Neural progenitor cell (in vitro differentiated cells): ENCODE results near the gene SCO2. TPM values are rescaled to one million over a fixed set of nuclear protein-coding genes. Genes with fewer than 3 reads are reported as not detected.
"Not testable (repeated sequence)": the region's sequence is repeated elsewhere in the genome, so short reads cannot be mapped to it uniquely, and the experiment has no call there.

Experiments
- DNase-seq: peaks from one replicate; pipeline ENCODE4 v3.0.0-alpha.2; 2016; ENCODE audit warnings: low spot score
- H2AFZ ChIP-seq: fragments of 200-600 bp; sonication (generic); replicated peaks from 2 replicates; pipeline ENCODE4 v1.6.1; 2016; ENCODE audit warnings: antibody characterized with exemption
- H3F3A ChIP-seq: fragments of 200-600 bp; sonication (generic); 2 replicates; pipeline ENCODE4 v1.6.1; 2016; ENCODE audit warnings: antibody characterized with exemption, low read depth
- H3K27ac ChIP-seq: fragments of 200-600 bp; sonication (generic); 2 replicates; pipeline ENCODE4 v1.5.1; 2016; ENCODE audit warnings: mild to moderate bottlenecking
- H3K27me3 ChIP-seq: fragments of 200-600 bp; sonication (generic); 2 replicates; pipeline ENCODE4 v1.6.1; 2016; ENCODE audit warnings: mild to moderate bottlenecking, moderate library complexity
- H3K36me3 ChIP-seq: fragments of 200-600 bp; sonication (generic); 2 replicates; pipeline ENCODE4 v1.5.1; 2016
- H3K4me1 ChIP-seq: fragments of 200-600 bp; sonication (generic); 2 replicates; pipeline ENCODE4 v1.6.1; 2016; ENCODE audit warnings: mixed run types
- H3K4me2 ChIP-seq: fragments of 200-600 bp; sonication (generic); 2 replicates; pipeline ENCODE4 v1.6.1; 2016
- H3K4me3 ChIP-seq: fragments of 200-600 bp; sonication (generic); 2 replicates; pipeline ENCODE4 v1.5.1; 2016
- H3K79me2 ChIP-seq: fragments of 200-600 bp; sonication (generic); 2 replicates; pipeline ENCODE4 v1.6.1; 2016; ENCODE audit warnings: low read depth
- H3K9ac ChIP-seq: fragments of 200-600 bp; sonication (generic); 2 replicates; pipeline ENCODE4 v1.6.1; 2016
- H3K9me3 ChIP-seq: fragments of 200-600 bp; sonication (generic); 2 replicates; pipeline ENCODE4 v1.5.1; 2016; ENCODE audit warnings: low read depth
- H4K20me1 ChIP-seq: fragments of 200-600 bp; sonication (generic); 2 replicates; pipeline ENCODE4 v1.6.1; 2016; ENCODE audit warnings: low read depth
- H3K27ac Mint-ChIP-seq: 3 replicates; pipeline ENCODE4 v1.8.0; 2021; ENCODE audit warnings: mixed read lengths
- H3K27me3 Mint-ChIP-seq: 2 replicates; pipeline ENCODE4 v1.8.0; 2022; ENCODE audit warnings: low read depth, mild to moderate bottlenecking, inconsistent platforms, moderate library complexity, mixed read lengths; ENCODE audit not compliant: insufficient read depth
- H3K36me3 Mint-ChIP-seq: 3 replicates; pipeline ENCODE4 v1.8.0; 2021; ENCODE audit warnings: mixed read lengths
- H3K4me1 Mint-ChIP-seq: 3 replicates; pipeline ENCODE4 v1.8.0; 2021; ENCODE audit warnings: mixed read lengths
- H3K4me3 Mint-ChIP-seq: 3 replicates; pipeline ENCODE4 v1.8.0; 2021; ENCODE audit warnings: mild to moderate bottlenecking, moderate library complexity, mixed read lengths
- H3K9me3 Mint-ChIP-seq: 3 replicates; pipeline ENCODE4 v1.8.0; 2020; ENCODE audit warnings: mixed read lengths
- CTCF ChIP-seq: fragments of 200-600 bp; sonication (generic); IDR thresholded peaks from 2 replicates; pipeline ENCODE4 v1.5.1; 2017; ENCODE audit warnings: antibody characterized with exemption, mild to moderate bottlenecking
- EZH2 ChIP-seq: fragments of 200-600 bp; sonication (generic); IDR thresholded peaks from 2 replicates; pipeline ENCODE4 v1.6.1; 2017; ENCODE audit warnings: antibody characterized with exemption, mild to moderate bottlenecking, moderate library complexity
- EZH2phosphoT487 ChIP-seq: fragments of 200-600 bp; sonication (generic); IDR thresholded peaks from 2 replicates; pipeline ENCODE4 v1.6.1; 2017; ENCODE audit warnings: antibody characterized with exemption
- total RNA-seq: library from RNA; depleted of rRNA; stranded (reverse); fragments of >200 nt; gene quantifications from 2 replicates; pipeline ENCODE4 v1.2.3, GENCODE V29; 2015; ENCODE audit warnings: low replicate concordance

The SCO2 gene
- total RNA-seq, 1 donor from 2014 or later = not detected

GRCh38 chr22:50535113-50535512, 9.7 kb upstream of the SCO2 start:
- peaks cover 42% of the 10 kb centered on the region for H3K27me3 ChIP-seq
- no peak overlapping the region for H3K27ac ChIP-seq
- no peak overlapping the region for H3K9ac ChIP-seq
- no peaks in the 10 kb centered on the region for H3K9me3 ChIP-seq
- H3F3A ChIP-seq = peaks cover 21% of the 10 kb centered on the region
- Mint-ChIP-seq H3K4me3 (no peak overlapping the region), H3K36me3 (no peaks in the 10 kb centered on the region), H3K27ac (no peak overlapping the region), H3K9me3 (peaks cover 2% of the 10 kb centered on the region), H3K4me1 (peaks cover 27% of the 10 kb centered on the region), H3K27me3 (peaks cover 33% of the 10 kb centered on the region)
- H3K4me2 ChIP-seq = no peak overlapping the region
- no peak overlapping the region for H2AFZ ChIP-seq
- no peaks in the 10 kb centered on the region for H3K36me3 ChIP-seq
- H3K79me2 ChIP-seq = no peaks in the 10 kb centered on the region
- no peak overlapping the region for H3K4me3 ChIP-seq
- H3K4me1 ChIP-seq = peaks cover 17% of the 10 kb centered on the region
- peaks cover 11% of the 10 kb centered on the region for H4K20me1 ChIP-seq
- no peak for DNase-seq
- TF ChIP-seq CTCF = no peak
- TF ChIP-seq EZH2phosphoT487 = no peak
- TF ChIP-seq EZH2 = no peak

- Histone ChIP-seq H3F3A (peaks cover 31% of the 10 kb centered on the region), H3K27me3 (peaks cover 52% of the 10 kb centered on the region), H3K4me1 (peaks cover 17% of the 10 kb centered on the region), H4K20me1 (peaks cover 21% of the 10 kb centered on the region)
- not testable (repeated sequence) for H3K79me2 ChIP-seq, H3K4me2 ChIP-seq, H3K9me3 ChIP-seq, H3K9ac ChIP-seq, H3K9me3 Mint-ChIP-seq, H3K27ac ChIP-seq, H2AFZ ChIP-seq, H3K36me3 Mint-ChIP-seq, H3K36me3 ChIP-seq, DNase-seq, H3K4me3 ChIP-seq
- peaks cover 27% of the 10 kb centered on the region for H3K4me1 Mint-ChIP-seq
- peak overlapping the region; percentile 71 for H3K4me3 Mint-ChIP-seq
- peak overlapping the region; percentile 28 for H3K27ac Mint-ChIP-seq
- H3K27me3 Mint-ChIP-seq = peaks cover 39% of the 10 kb centered on the region
Measured at GRCh38 chr22:50533856-50534711, 8.7 kb upstream of the SCO2 start.

- Mint-ChIP-seq H3K4me3 (peak overlapping the region; percentile 83), H3K4me1 (peaks cover 25% of the 10 kb centered on the region), H3K9me3 (peaks cover 2% of the 10 kb centered on the region), H3K36me3 (no peaks in the 10 kb centered on the region), H3K27ac (peak overlapping the region; percentile 18), H3K27me3 (peaks cover 46% of the 10 kb centered on the region)
- H3F3A ChIP-seq = peaks cover 39% of the 10 kb centered on the region
- peak overlapping the region; percentile 66 for H3K4me3 ChIP-seq
- peak overlapping the region; percentile 91 for H3K4me2 ChIP-seq
- no peak for DNase-seq
- H3K9ac ChIP-seq = no peak overlapping the region
- peaks cover 31% of the 10 kb centered on the region for H4K20me1 ChIP-seq
- no peaks in the 10 kb centered on the region for H3K36me3 ChIP-seq
- peaks cover 17% of the 10 kb centered on the region for H3K4me1 ChIP-seq
- H3K27ac ChIP-seq = no peak overlapping the region
- H3K27me3 ChIP-seq = peaks cover 62% of the 10 kb centered on the region
- no peaks in the 10 kb centered on the region for H3K79me2 ChIP-seq
- TF ChIP-seq EZH2 = no peak
- no peak for TF ChIP-seq CTCF
- no peak for TF ChIP-seq EZH2phosphoT487
- H3K9me3 ChIP-seq = no peaks in the 10 kb centered on the region
- no peak overlapping the region for H2AFZ ChIP-seq
Measured at GRCh38 chr22:50532824-50533796, 7.7 kb upstream of the SCO2 start.
